Caco-2 (cell line): Measurements from ENCODE around the gene JMJD8. TPM values are rescaled to one million over a fixed set of nuclear protein-coding genes. Genes with fewer than 3 reads are reported as not detected.

Experiments used
- BruUV-seq: library from RNA; stranded (reverse); fragments of 400-500 nt; replicated peaks from 2 replicates; lab custom pipeline; 2021; lab: Mats Ljungman, UMichigan
- CTCF ChIA-PET: fragments of 300-600 bp; sonication (Branson Sonifier 250); formaldehyde crosslinking; loops from one replicate; lab custom pipeline; 2022; ENCODE audit warnings: antibody characterized with exemption; lab: Charles Lee
- POLR2A ChIA-PET: fragments of 300-600 bp; sonication (Branson Sonifier 250); formaldehyde crosslinking; loops from one replicate; lab custom pipeline; 2022; ENCODE audit warnings: antibody characterized with exemption; lab: Charles Lee
- DNase-seq, 2 experiments: peaks; one replicate each; pipeline versions ENCODE4 v3.0.0 to v3.0.0-alpha.2; 2020 to 2022
- H3K27me3 ChIP-seq: replicated peaks from 2 replicates; pipeline ENCODE4 v1.6.0; 2011; ENCODE audit warnings: low read length; ENCODE audit not compliant: control insufficient read depth, insufficient read depth
- H3K36me3 ChIP-seq: 2 replicates; pipeline ENCODE4 v1.5.1; 2011; ENCODE audit warnings: low read length; ENCODE audit not compliant: control insufficient read depth, insufficient read depth
- H3K4me1 ChIP-seq: fragments of 250-450 bp; sonication (Bioruptor Pico); 2 replicates; pipeline ENCODE4 v1.5.1; 2020; ENCODE audit warnings: mild to moderate bottlenecking
- H3K4me3 ChIP-seq: 2 replicates; pipeline ENCODE4 v1.5.1; 2011; ENCODE audit warnings: low read depth, mild to moderate bottlenecking, control low read depth, low read length
- H3K9me3 ChIP-seq: fragments of 250-450 bp; sonication (Bioruptor Pico); 2 replicates; pipeline ENCODE4 v1.5.1; 2020; ENCODE audit warnings: mild to moderate bottlenecking, moderate library complexity
- H3K27ac Mint-ChIP-seq: one replicate; pipeline ENCODE4 v1.8.0; 2022; ENCODE audit warnings: mixed read lengths; ENCODE audit not compliant: unreplicated experiment
- H3K27me3 Mint-ChIP-seq: one replicate; pipeline ENCODE4 v1.8.0; 2022; ENCODE audit warnings: mixed read lengths; ENCODE audit not compliant: insufficient read depth, unreplicated experiment
- H3K36me3 Mint-ChIP-seq: one replicate; pipeline ENCODE4 v1.8.0; 2022; ENCODE audit warnings: mild to moderate bottlenecking, mixed read lengths; ENCODE audit not compliant: insufficient read depth, unreplicated experiment
- H3K4me1 Mint-ChIP-seq: one replicate; pipeline ENCODE4 v1.8.0; 2022; ENCODE audit warnings: low read depth, mixed read lengths; ENCODE audit not compliant: unreplicated experiment
- H3K4me3 Mint-ChIP-seq: one replicate; pipeline ENCODE4 v1.8.0; 2022; ENCODE audit warnings: mild to moderate bottlenecking, moderate library complexity, mixed read lengths; ENCODE audit not compliant: unreplicated experiment
- H3K9me3 Mint-ChIP-seq: one replicate; pipeline ENCODE4 v1.8.0; 2022; ENCODE audit warnings: mixed read lengths; ENCODE audit not compliant: unreplicated experiment
- intact Hi-C: fragments of 100-400 bp; cut with micrococcal nuclease; formaldehyde crosslinking; loops from one replicate; pipeline ENCODE4 v1.10.0; 2022; ENCODE audit not compliant: unreplicated experiment
- total RNA-seq: library from RNA; stranded (reverse); gene quantifications from 2 replicates; pipeline ENCODE4 v1.2.3, GENCODE V29; 2022
- TF ChIP-seq, protein P1 (sequence below), 2 experiments: fragments of 200-600 bp in 1 of 2; IDR thresholded peaks; 1 replicate in 1 of 2; 2 replicates in 1 of 2; pipeline versions ENCODE4 v1.5.1 to v1.8.0; 2011 to 2022; ENCODE audit warnings: antibody characterized with exemption in 1 of 2, control low read depth in 1 of 2, inconsistent platforms in 1 of 2, low read depth in 1 of 2, low read length in 1 of 2, mild to moderate bottlenecking in 1 of 2, moderate library complexity in 1 of 2; ENCODE audit not compliant: insufficient read depth in 1 of 2, severe bottlenecking in 1 of 2, unreplicated experiment in 1 of 2

Gene JMJD8
- total RNA-seq, 1 experiment from 2014 or later: 52.4 TPM

DNA sequence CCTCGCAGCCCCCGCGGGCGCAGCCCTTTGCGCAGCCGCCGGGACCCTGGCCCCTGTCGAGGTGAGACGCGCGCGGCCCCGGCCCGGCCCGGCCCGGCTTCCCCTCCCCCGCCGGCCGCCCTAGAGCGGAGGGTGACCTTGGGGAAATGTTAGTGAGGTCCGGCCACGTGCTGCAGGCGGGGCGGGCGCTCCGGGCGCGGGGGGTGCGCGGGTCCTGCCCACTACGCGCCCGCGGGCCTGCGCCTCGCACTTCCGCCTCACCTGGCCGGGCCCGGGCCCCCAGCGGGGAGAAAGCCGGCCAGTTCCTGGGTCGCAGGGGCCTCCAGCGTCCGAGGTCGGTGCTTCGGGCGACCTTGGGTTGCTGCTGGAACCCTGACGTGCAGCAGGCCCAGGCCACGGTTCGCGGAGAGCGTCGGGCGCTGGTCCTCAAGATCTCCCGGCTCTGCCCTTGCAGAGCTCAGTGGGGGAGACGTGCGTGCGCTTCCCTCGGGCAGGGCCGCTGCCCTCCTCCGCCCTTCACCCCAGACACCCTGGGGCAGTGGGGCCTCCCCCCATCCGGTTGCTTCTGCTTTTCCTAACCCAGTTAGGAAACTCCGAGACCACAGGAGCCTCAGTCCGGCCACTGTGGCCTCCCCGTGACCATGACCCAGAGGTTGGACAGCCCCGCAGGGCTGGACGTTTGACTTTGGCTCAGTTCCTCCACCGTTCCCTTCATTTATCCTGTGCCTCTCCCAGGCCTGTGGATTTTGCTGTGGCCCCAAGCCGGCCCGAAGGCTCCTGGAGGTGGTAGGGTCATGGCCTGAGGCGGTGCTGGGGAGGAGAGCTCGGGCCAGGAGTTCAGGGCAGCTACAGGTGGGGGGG is 41.7 kb downstream of the JMJD8 start:
- H3K4me1 ChIP-seq: peaks cover 6% of the 10 kb centered on the region
- H3K9me3 ChIP-seq: no peaks in the 10 kb centered on the region
- no peaks in the 10 kb centered on the region for H3K27me3 Mint-ChIP-seq
- ChIA-PET POLR2A (no interaction called here), CTCF (no interaction called here)
- TF ChIP-seq, protein P1, sequence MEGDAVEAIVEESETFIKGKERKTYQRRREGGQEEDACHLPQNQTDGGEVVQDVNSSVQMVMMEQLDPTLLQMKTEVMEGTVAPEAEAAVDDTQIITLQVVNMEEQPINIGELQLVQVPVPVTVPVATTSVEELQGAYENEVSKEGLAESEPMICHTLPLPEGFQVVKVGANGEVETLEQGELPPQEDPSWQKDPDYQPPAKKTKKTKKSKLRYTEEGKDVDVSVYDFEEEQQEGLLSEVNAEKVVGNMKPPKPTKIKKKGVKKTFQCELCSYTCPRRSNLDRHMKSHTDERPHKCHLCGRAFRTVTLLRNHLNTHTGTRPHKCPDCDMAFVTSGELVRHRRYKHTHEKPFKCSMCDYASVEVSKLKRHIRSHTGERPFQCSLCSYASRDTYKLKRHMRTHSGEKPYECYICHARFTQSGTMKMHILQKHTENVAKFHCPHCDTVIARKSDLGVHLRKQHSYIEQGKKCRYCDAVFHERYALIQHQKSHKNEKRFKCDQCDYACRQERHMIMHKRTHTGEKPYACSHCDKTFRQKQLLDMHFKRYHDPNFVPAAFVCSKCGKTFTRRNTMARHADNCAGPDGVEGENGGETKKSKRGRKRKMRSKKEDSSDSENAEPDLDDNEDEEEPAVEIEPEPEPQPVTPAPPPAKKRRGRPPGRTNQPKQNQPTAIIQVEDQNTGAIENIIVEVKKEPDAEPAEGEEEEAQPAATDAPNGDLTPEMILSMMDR (IDR thresholded peaks at IDR 0.05; ENCODE audit: insufficient read depth in 1 of 2, low read depth in 1 of 2, low read length in 1 of 2, severe bottlenecking in 1 of 2, unreplicated experiment in 1 of 2): no peak
- BruUV-seq: TSS peak; percentile 27
- no peaks in the 10 kb centered on the region for H3K9me3 Mint-ChIP-seq
- H3K4me3 ChIP-seq: peak overlapping the region; percentile 85
- peaks cover 18% of the 10 kb centered on the region for H3K36me3 Mint-ChIP-seq
- no peaks in the 10 kb centered on the region for H3K36me3 ChIP-seq
- intact Hi-C loops: no loop called here
- H3K4me3 Mint-ChIP-seq: peak overlapping the region; percentile 75
- no peaks in the 10 kb centered on the region for H3K27me3 ChIP-seq
- H3K27ac Mint-ChIP-seq: no peak overlapping the region
- DNase-seq: peak; percentile 72 to 77
- H3K4me1 Mint-ChIP-seq: no peaks in the 10 kb centered on the region

DNA sequence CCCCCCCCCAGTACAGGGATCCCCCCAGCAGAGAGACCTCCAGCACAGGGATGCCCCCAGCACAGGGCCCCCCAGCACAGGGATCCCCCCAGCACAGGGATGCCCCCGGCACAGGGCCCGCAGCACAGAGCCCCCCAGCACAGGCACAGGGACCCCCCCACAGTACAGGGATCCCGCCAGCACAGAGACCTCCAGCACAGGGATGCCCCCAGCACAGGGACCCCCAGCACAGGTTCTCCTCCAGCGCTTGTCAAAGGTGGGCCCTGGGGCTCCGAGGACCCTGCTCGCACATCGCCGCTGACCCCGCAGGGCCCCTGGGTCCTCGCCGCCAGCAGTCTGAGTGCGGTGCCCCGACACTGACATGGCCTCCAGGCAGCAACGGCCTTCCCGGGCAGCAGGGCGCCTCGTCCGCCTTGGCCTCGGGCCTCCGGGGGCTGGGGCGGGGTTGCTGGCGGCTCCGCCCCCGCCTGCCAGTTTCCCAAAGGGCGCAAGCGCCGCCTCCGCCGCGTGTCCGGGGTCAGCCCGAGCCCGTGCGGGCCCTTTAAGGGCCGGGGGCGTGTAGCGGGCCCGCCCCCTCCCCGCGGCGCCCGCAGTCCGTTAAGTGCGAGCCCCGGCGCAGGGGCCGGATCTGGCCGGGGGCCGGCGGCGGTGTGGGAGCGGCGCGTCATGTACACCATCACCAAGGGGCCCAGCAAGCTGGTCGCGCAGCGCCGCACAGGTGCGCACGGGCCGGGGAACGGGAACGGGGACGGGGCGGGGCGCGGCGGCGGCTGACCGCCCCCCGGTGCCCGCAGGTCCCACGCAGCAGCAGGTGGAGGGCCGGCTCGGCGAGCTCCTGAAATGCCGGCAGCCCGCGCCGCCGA is 42.6 kb downstream of the JMJD8 start, which contains the start of gene MCRIP2:
Gene MCRIP2, plus strand, starts transcription at position 503 of the 863 bp plus-strand sequence. Its CDS starts 164 bp downstream, at position 667.
- H3K27me3 Mint-ChIP-seq: no peaks in the 10 kb centered on the region
- H3K36me3 Mint-ChIP-seq: peaks cover 22% of the 10 kb centered on the region
- Histone ChIP-seq H3K4me3 (peak within 1 kb of the TSS; percentile 85), H3K9me3 (no peaks in the 10 kb centered on the region), H3K36me3 (no peaks in the 10 kb centered on the region), H3K4me1 (peaks cover 8% of the 10 kb centered on the region), H3K27me3 (no peaks in the 10 kb centered on the region)
- no peaks in the 10 kb centered on the region for H3K4me1 Mint-ChIP-seq
- peak within 1 kb of the TSS; percentile 75 for H3K4me3 Mint-ChIP-seq
- ChIA-PET POLR2A (no interaction called here), CTCF (interaction anchor here (0.6 kb wide), 1 partner anchor 48 kb away, joined by 3 read pairs; no protein-coding TSS in a partner anchor)
- no TSS peak for BruUV-seq
- DNase-seq: peak; percentile 87 to 92
- H3K9me3 Mint-ChIP-seq: no peaks in the 10 kb centered on the region
- no peak within 1 kb of the TSS for H3K27ac Mint-ChIP-seq
- TF ChIP-seq, protein P1 (IDR thresholded peaks at IDR 0.05; ENCODE audit: insufficient read depth in 1 of 2, low read depth in 1 of 2, low read length in 1 of 2, severe bottlenecking in 1 of 2, unreplicated experiment in 1 of 2): no peak
- intact Hi-C loops: no loop called here

DNA sequence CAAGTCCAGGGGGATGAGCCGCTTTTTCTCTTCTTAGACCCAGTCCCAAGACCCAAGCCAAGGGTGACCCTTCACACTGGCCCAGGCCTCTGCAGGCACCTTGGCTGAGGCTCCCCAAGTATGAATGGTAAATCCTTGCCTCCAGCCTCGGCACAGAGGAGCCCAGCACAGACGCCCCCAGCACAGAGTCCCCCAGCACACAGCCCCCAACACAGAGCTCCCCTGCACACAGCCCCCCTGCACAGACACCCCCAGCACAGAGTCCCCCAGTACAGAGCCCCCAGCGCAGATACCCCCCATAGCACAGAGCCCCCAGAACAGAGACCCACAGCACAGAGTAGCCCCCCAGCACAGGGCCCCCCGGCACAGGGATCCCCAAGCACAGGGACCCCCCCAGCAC is 43.5 kb downstream of the JMJD8 start:
- H3K4me1 Mint-ChIP-seq: no peaks in the 10 kb centered on the region
- Histone ChIP-seq H3K4me1 (peaks cover 8% of the 10 kb centered on the region), H3K9me3 (no peaks in the 10 kb centered on the region), H3K27me3 (no peaks in the 10 kb centered on the region), H3K4me3 (peak overlapping the region; percentile 85), H3K36me3 (no peaks in the 10 kb centered on the region)
- no peak for DNase-seq
- ChIA-PET POLR2A (no interaction called here), CTCF (no interaction called here)
- BruUV-seq: no TSS peak
- H3K36me3 Mint-ChIP-seq: peaks cover 24% of the 10 kb centered on the region
- no peak overlapping the region for H3K27ac Mint-ChIP-seq
- intact Hi-C loops: no loop called here
- H3K9me3 Mint-ChIP-seq: no peaks in the 10 kb centered on the region
- TF ChIP-seq, protein P1 (IDR thresholded peaks at IDR 0.05; ENCODE audit: insufficient read depth in 1 of 2, low read depth in 1 of 2, low read length in 1 of 2, severe bottlenecking in 1 of 2, unreplicated experiment in 1 of 2): no peak
- H3K27me3 Mint-ChIP-seq: no peaks in the 10 kb centered on the region
- H3K4me3 Mint-ChIP-seq: peak overlapping the region; percentile 47
